Measurements from ENCODE around the gene RAB27A. TPM values are rescaled to one million over a fixed set of nuclear protein-coding genes. Genes with fewer than 3 reads are reported as not detected.

The RAB27A gene
- total RNA-seq, 2 experiments from 2014 or later: 225 to 229 TPM

GRCh38 chr15:55204464-55204863 is 85.1 kb downstream of the RAB27A start:
- POLR2A ChIA-PET: no interaction called here
- CTCF ChIA-PET: no interaction called here

- ChIA-PET POLR2A (no interaction called here), CTCF (no interaction called here)
These were observed 87.4 kb downstream of the RAB27A start for GRCh38 chr15:55202206-55202605.

- ChIA-PET CTCF (no interaction called here), POLR2A (interaction anchor here (2.1 to 2.3 kb wide), 2 partner anchors 88 to 210 kb away, joined by 6 to 7 read pairs; partner anchors contain the start of genes CCPG1 and PIERCE2)
These were observed 90.9 kb downstream of the RAB27A start for GRCh38 chr15:55198706-55199105.

GRCh38 chr15:55197719-55198118 is 91.9 kb downstream of the RAB27A start:
- ChIA-PET POLR2A (interaction anchor here (0.6 to 2.3 kb wide), 4 partner anchors 34 to 211 kb away, joined by 4 to 7 read pairs (median 6); partner anchors contain the start of genes CCPG1 and PIERCE2), CTCF (interaction anchor here (1.6 to 2.4 kb wide), 2 partner anchors 14 to 19 kb away, joined by 3 to 13 read pairs; no protein-coding TSS in a partner anchor)

GRCh38 chr15:55197362-55197705 is 92.3 kb downstream of the RAB27A start:
- CTCF ChIA-PET: interaction anchor here (1.4 to 2.4 kb wide), 3 partner anchors 11 to 20 kb away, joined by 3 to 13 read pairs (median 3); no protein-coding TSS in a partner anchor
- POLR2A ChIA-PET: interaction anchor here (0.6 to 2.3 kb wide), 6 partner anchors 40 to 211 kb away, joined by 3 to 7 read pairs (median 6); partner anchors contain the start of genes CCPG1, PIERCE2, PIGB and PIGBOS1

- POLR2A ChIA-PET: interaction anchor here (0.6 to 2.3 kb wide), 6 partner anchors 41 to 212 kb away, joined by 3 to 7 read pairs (median 6); partner anchors contain the start of genes CCPG1, PIERCE2, PIGB and PIGBOS1
- CTCF ChIA-PET: interaction anchor here (1.4 to 2.4 kb wide), 3 partner anchors 11 to 20 kb away, joined by 3 to 13 read pairs (median 3); no protein-coding TSS in a partner anchor
These were observed 92.9 kb downstream of the RAB27A start, which contains the start of gene RSL24D1 for GRCh38 chr15:55196458-55197361. RSL24D1 (minus strand) TSS chr15:55196941; CDS start chr15:55196890, 51 bp downstream.

- POLR2A ChIA-PET: no interaction called here
- CTCF ChIA-PET: interaction anchor here (1.4 to 2.4 kb wide), 2 partner anchors 12 to 21 kb away, joined by 3 to 13 read pairs; no protein-coding TSS in a partner anchor
These were observed 93.6 kb downstream of the RAB27A start for GRCh38 chr15:55195996-55196395.

- POLR2A ChIA-PET: interaction anchor here (0.6 kb wide), 2 partner anchors 91 to 390 kb away, joined by 3 to 6 read pairs; no protein-coding TSS in a partner anchor
- CTCF ChIA-PET: no interaction called here
These were observed 95.4 kb downstream of the RAB27A start for GRCh38 chr15:55194256-55194655.

GRCh38 chr15:55186331-55186730 is 103.3 kb downstream of the RAB27A start:
- CTCF ChIA-PET: no interaction called here
- POLR2A ChIA-PET: no interaction called here

GRCh38 chr15:55183679-55184078 is 105.9 kb downstream of the RAB27A start:
- CTCF ChIA-PET: no interaction called here
- POLR2A ChIA-PET: interaction anchor here (0.5 kb wide), 1 partner anchor 87 kb away, joined by 4 read pairs; no protein-coding TSS in a partner anchor

- POLR2A ChIA-PET: no interaction called here
These were observed 110.5 kb downstream of the RAB27A start for GRCh38 chr15:55179141-55179540.

GRCh38 chr15:55170361-55170760 is 119.3 kb downstream of the RAB27A start:
- ChIA-PET POLR2A (no interaction called here), CTCF (no interaction called here)

More at GRCh38 chr15:55179141-55179540, 110.5 kb downstream of the RAB27A start:
- CTCF ChIA-PET: interaction anchor here (0.9 kb wide), 1 partner anchor 10 kb away, joined by 3 read pairs; no protein-coding TSS in a partner anchor

GRCh38 chr15:55168350-55168974 is 121.2 kb downstream of the RAB27A start:
- ChIA-PET CTCF (interaction anchor here (0.6 to 1.4 kb wide), 2 partner anchors 23 to 265 kb away, joined by 3 read pairs; no protein-coding TSS in a partner anchor), POLR2A (no interaction called here)

- POLR2A ChIA-PET: interaction anchor here (0.6 kb wide), 1 partner anchor 34 kb away, joined by 4 read pairs; no protein-coding TSS in a partner anchor
These were observed 125.3 kb downstream of the RAB27A start for GRCh38 chr15:55164284-55164683.

More at GRCh38 chr15:55164284-55164683, 125.3 kb downstream of the RAB27A start:
- CTCF ChIA-PET: no interaction called here

Other genes starting within 250 kb of the RAB27A start
- gene RSL24D1, start 92.9 kb downstream of the RAB27A start, total RNA-seq: 100 to 1,000 TPM; 180 to 190 TPM
- 10 to 100 TPM; 10.6 to 11.9 TPM for gene PIGBOS1, start 29.3 kb upstream of the RAB27A start, total RNA-seq
- 10 to 100 TPM; 18.5 to 22.2 TPM for gene PIGB, start 29.4 kb upstream of the RAB27A start, total RNA-seq
- gene CCPG1, start 118.5 kb upstream of the RAB27A start, total RNA-seq: 10 to 100 TPM; 11.3 to 11.4 TPM
- gene PIERCE2, start 118.7 kb upstream of the RAB27A start, total RNA-seq: not detected
- 1 to 10 TPM in 1 of 2 experiments, under 1 TPM in 1; 0.94 to 1.5 TPM for gene DNAAF4, start 218.4 kb upstream of the RAB27A start, total RNA-seq

Data from activated CD8-positive, alpha-beta memory T cell treated with anti-CD3 and anti-CD28 coated beads for 36 hours (primary cell).